T-helper 1 cell treated with Interleukin-12 subunit alpha and Interleukin-12 subunit beta and Interleukin-4 antibody, amounts not matched to agents 30 μg/mL and 1 μg/mL, for 36 hours (primary cell): Measurements from ENCODE around the gene DCAKD.
"Not testable (repeated sequence)": the region's sequence is repeated elsewhere in the genome, so short reads cannot be mapped to it uniquely, and the experiment has no call there.

Experiments
- H3K27ac Mint-ChIP-seq: one replicate; pipeline ENCODE4 v1.8.0; 2021; ENCODE audit warnings: mild to moderate bottlenecking, mixed read lengths
- H3K27me3 Mint-ChIP-seq: one replicate; pipeline ENCODE4 v1.8.0; 2021; ENCODE audit warnings: low read depth, mixed read lengths
- H3K36me3 Mint-ChIP-seq: one replicate; pipeline ENCODE4 v1.8.0; 2021; ENCODE audit warnings: low read depth, mixed read lengths
- H3K4me1 Mint-ChIP-seq: one replicate; pipeline ENCODE4 v1.8.0; 2021; ENCODE audit warnings: low read depth, mixed read lengths
- H3K4me3 Mint-ChIP-seq: one replicate; pipeline ENCODE4 v1.8.0; 2021; ENCODE audit warnings: mild to moderate bottlenecking, moderate library complexity, mixed read lengths
- H3K9me3 Mint-ChIP-seq: one replicate; pipeline ENCODE4 v1.8.0; 2021; ENCODE audit warnings: mixed read lengths

DCAKD gene

DNA sequence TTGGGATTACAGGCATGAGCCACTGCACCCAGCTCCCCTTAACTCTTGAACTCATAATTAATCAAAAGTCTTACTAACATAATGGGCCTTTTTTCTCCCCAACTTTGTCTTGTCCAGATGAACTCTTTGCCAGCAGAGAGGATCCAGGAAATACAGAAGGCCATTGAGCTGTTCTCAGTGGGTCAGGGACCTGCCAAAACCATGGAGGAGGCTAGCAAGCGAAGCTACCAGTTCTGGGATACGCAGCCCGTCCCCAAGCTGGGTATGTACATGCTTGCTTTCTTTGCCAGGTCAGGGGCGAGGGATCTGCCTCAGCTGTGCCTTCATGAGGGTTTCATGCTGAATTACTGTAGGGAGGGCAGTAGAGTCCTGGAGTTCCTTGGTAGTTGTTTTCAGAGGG is 35.0 kb upstream of the DCAKD start:
- Mint-ChIP-seq H3K4me3 (no peak overlapping the region), H3K36me3 (peaks cover 32% of the 10 kb centered on the region), H3K4me1 (peaks cover 3% of the 10 kb centered on the region), H3K27ac (no peak overlapping the region), H3K9me3 (no peaks in the 10 kb centered on the region), H3K27me3 (no peaks in the 10 kb centered on the region)

DNA sequence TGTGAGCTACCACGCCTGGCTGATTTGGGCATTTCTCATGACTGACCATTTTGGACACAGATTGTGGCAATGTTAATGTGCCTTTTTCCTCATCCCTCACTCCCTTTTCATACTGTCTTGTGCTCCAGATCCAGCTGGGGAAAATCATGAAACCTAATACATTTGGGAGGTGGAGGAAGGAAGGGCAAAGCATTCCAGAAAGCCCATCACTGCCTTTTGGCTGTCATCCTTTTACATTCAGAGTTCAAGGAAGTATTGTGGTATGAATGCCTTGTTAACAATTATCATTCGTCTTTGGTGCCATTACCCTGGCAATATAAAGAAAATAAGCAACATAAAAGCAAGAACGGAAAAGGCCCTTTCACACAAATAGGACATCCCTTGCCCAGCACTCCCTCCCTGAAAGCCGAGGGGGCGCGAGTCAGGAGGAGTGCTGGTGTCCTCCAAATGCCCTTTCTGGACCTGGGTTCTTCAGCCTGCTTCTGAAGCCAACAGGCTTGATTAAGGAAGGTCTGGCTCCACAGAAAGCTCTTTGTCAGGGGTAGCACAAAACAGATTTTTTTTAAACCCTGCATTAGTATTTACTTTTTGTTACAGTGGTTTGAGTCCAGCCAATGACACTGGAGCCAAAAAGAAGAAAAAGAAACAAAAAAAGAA is 29.7 kb upstream of the DCAKD start:
- no peaks in the 10 kb centered on the region for H3K27me3 Mint-ChIP-seq
- H3K36me3 Mint-ChIP-seq, result peaks cover 26% of the 10 kb centered on the region
- H3K9me3 Mint-ChIP-seq, result no peaks in the 10 kb centered on the region
- peaks cover 3% of the 10 kb centered on the region for H3K4me1 Mint-ChIP-seq
- H3K27ac Mint-ChIP-seq, result no peak overlapping the region
- H3K4me3 Mint-ChIP-seq, result no peak overlapping the region

DNA sequence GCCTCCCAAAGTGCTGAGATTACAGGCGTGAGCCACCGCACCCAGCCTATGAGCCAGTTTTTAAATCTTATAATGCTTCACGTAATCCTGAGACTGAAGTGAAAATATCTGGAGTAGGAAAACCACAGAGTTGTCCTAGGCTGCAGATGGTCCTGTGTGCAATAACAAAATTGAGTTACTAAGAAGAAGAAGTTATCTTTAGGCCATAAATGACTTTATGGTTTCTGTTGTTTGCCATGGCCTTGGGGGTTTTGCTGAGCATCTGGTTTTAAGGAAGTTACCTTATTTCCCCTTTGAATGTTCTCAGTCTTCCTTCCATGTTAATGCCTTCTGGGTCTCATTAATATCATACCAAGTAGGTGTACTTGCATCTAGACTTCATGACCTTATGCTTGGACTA is 26.2 kb upstream of the DCAKD start:
- no peak overlapping the region for H3K27ac Mint-ChIP-seq
- peaks cover 3% of the 10 kb centered on the region for H3K4me1 Mint-ChIP-seq
- H3K4me3 Mint-ChIP-seq, result no peak overlapping the region
- peaks cover 28% of the 10 kb centered on the region for H3K36me3 Mint-ChIP-seq
- H3K9me3 Mint-ChIP-seq, result no peaks in the 10 kb centered on the region
- no peaks in the 10 kb centered on the region for H3K27me3 Mint-ChIP-seq

DNA sequence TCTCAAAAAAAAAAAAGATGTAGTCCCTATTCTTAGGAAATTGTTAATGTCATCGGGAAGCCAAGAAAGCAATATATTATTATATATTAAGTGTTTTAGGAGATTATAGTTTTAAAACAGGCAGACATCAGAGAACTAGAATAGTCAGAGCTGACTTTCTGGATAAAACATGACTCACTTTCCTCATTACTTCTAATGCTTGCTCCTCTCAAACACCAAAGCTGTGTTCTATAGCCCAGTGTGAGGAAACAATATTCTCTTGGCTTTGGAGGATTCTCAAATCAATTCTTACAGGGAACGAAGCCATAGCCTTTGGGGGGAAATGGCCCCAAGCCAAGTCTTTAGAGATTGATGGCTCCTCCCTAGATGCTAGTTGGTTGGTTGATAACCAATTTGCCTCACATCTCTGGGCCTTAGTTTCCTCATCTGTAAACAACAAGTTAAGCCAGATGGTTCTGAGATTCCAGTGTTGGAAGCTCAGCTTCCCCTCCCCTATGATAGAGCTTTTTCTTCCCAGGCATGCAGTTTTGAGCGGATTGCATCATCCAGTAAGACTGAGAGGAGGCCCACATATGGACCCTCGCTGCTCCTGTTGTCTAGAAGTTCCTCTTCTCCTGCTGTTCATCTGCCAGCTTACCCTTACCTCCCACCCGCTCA is 22.1 kb upstream of the DCAKD start:
- Mint-ChIP-seq H3K4me3 (no peak overlapping the region), H3K27me3 (no peaks in the 10 kb centered on the region), H3K27ac (peak overlapping the region; percentile 15), H3K4me1 (peaks cover 3% of the 10 kb centered on the region), H3K36me3 (peaks cover 26% of the 10 kb centered on the region), H3K9me3 (no peaks in the 10 kb centered on the region)

DNA sequence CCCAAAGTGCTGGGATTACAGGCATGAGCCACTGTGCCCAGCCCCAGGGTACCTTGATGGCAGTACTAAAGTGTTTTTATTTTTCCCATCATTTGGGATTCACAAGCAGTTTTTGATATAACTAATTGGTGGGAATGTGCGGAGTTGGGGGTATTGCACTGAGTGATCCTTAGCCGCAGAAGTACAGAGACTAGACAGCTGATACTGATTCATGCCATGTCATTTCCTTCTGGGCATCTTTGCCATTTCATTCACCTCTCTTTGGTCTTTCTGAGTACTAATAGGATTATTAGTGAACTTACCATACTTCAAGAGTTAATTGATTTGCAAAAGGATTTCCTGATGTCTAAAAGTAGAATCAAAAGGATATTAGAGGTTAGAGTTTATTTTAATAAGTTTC is 19.4 kb upstream of the DCAKD start:
- Mint-ChIP-seq H3K27ac (no peak overlapping the region), H3K9me3 (no peaks in the 10 kb centered on the region)

DNA sequence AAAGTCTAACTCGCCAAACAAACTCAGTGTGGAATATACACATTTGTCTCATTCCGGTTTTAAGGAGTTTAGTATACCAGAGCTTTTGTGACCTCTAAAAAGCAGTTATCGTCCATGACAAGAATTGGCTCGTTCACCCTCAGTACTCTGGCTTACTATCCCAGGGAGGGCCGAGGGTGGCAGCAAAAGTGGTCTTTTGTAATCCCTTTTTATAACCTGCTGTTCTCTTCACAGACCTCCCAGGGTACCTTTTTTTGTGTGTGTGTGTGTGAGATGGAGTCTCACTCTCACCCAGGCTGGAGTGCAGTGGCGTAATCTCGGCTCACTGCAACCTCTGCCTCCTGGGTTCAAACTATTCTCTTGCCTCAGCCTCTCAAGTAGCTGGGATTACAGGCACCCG is 18.6 kb upstream of the DCAKD start:
- no peaks in the 10 kb centered on the region for H3K9me3 Mint-ChIP-seq
- no peak overlapping the region for H3K27ac Mint-ChIP-seq
- H3K36me3 Mint-ChIP-seq, result peaks cover 28% of the 10 kb centered on the region

More for the DNA sequence above, 19.4 kb upstream of the DCAKD start:
- Mint-ChIP-seq H3K4me1 (peaks cover 5% of the 10 kb centered on the region), H3K36me3 (peaks cover 26% of the 10 kb centered on the region), H3K27me3 (no peaks in the 10 kb centered on the region), H3K4me3 (no peak overlapping the region)

DNA sequence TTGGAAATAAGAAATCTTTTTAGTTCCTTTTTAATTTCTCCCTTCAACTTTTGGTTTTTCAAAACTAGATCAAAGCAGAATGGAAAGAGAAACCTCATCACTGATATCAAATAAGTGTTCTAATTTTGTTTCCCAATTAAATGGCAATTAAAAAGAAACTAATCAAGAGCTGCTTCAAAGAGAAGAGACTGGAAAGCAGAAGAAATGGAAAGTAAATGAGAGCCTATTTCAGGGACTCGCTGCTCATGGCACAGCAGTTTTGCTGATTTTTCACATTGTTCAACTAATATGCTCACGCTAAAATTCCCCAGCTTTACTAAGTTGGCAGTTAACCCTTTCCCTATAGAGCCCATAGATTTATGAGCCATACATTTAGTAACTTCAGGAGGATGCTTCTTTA is 16.2 kb upstream of the DCAKD start:
- Mint-ChIP-seq H3K4me3 (no peak overlapping the region), H3K27me3 (no peaks in the 10 kb centered on the region), H3K4me1 (peaks cover 17% of the 10 kb centered on the region), H3K36me3 (peaks cover 23% of the 10 kb centered on the region), H3K9me3 (no peaks in the 10 kb centered on the region), H3K27ac (no peak overlapping the region)

More for the DNA sequence above, 18.6 kb upstream of the DCAKD start:
- Mint-ChIP-seq H3K4me3 (no peak overlapping the region), H3K27me3 (no peaks in the 10 kb centered on the region), H3K4me1 (peaks cover 7% of the 10 kb centered on the region)

DNA sequence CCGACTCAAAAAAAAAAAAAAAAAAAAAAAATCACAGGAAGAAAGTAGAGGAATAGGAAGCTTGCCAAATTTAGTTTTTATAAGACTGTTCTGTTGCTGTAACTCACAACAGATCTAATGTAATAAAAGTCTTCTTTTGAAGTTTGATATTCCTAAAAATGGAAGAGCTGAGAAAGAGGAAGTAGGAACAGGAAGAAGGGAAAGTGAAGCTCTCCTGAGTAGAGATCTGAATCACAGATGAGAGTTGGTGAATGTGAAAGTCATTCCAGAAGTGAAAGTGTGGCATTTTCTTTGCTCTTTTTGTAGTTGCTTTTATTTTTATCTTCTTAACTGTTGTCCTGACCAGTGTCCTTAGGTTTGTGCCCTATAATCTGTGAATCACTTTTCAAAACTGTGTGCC is 11.8 kb upstream of the DCAKD start:
- no peaks in the 10 kb centered on the region for H3K9me3 Mint-ChIP-seq
- H3K4me3 Mint-ChIP-seq, result peak overlapping the region; percentile 21
- peaks cover 16% of the 10 kb centered on the region for H3K36me3 Mint-ChIP-seq
- H3K27me3 Mint-ChIP-seq, result no peaks in the 10 kb centered on the region
- no peak overlapping the region for H3K27ac Mint-ChIP-seq
- H3K4me1 Mint-ChIP-seq, result peaks cover 31% of the 10 kb centered on the region

DNA sequence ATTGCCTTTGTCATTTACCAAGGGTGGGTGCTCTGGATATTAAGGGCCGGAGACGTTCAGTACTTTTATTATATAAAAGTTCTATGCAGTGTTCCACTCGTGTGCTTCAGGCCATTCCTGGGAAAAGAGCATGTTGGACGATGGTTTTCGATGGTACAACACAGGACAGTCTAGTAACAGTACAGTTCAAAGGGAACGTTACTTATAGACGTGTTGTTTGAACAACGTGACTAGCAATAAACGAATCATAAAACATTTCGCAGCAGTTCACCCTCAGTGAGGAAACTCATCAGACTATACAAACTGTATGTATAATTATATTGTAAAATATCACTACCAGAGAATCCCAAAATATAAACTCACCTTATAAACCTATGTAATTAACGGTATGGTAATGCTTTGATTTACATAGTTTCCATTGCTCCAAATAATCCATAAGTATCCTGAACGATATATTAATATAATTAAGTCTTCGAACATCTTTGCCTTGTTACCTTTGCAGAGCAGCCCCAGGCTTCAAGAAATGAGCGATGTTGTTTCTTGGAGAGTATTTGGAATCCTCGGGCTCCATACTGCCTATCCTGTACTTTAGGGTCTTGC is 10.3 kb upstream of the DCAKD start:
- peak overlapping the region; percentile 99 for H3K4me3 Mint-ChIP-seq
- H3K27me3 Mint-ChIP-seq, result no peaks in the 10 kb centered on the region
- H3K27ac Mint-ChIP-seq, result peak overlapping the region; percentile 99
- peaks cover 26% of the 10 kb centered on the region for H3K4me1 Mint-ChIP-seq
- H3K9me3 Mint-ChIP-seq, result no peaks in the 10 kb centered on the region
- peaks cover 12% of the 10 kb centered on the region for H3K36me3 Mint-ChIP-seq

DNA sequence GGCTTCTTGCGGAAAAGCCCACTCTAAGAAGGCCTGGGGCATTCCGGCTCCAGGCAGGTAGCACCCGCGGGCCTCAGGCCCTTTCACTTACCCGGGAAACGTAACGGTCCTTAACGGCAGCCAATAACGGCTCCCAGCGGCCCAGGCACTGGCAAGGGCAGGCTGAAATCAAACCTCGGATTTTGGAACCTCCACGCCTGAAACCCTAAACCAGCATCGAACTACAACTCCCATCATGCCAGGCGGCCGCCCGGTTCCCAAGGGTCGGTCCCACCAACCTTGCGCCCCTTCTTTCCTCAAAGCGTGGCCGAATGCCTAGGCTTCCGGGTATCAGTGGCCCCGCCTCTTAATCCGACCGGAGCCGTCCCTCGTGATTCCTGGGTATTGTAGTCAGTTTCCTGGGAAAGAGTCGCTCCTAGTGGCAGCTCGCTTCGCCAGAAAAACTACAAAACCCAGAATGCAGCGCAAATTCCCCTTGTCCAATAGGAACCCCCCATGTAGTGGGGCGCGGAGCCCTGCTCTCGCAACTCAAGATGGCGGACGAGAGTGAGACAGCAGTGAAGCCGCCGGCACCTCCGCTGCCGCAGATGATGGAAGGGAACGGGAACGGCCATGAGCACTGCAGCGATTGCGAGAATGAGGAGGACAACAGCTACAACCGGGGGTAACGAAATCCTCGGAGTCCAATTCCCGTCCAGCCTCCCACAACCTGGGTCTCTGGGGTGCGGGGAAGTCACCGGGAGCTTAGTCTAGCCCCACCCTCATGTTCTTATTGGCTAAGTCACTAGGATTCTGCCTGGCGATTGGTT is 9.6 kb upstream of the DCAKD start, which contains the start of gene NMT1:
Gene NMT1 (plus strand): TSS at position 521 of the 809 bp plus-strand sequence. CDS start 13 bp downstream, at position 534.
- peak within 1 kb of the TSS; percentile 99 for H3K27ac Mint-ChIP-seq
- peaks cover 26% of the 10 kb centered on the region for H3K4me1 Mint-ChIP-seq
- H3K27me3 Mint-ChIP-seq, result no peaks in the 10 kb centered on the region
- H3K4me3 Mint-ChIP-seq, result peak within 1 kb of the TSS; percentile 99
- peaks cover 12% of the 10 kb centered on the region for H3K36me3 Mint-ChIP-seq
- H3K9me3 Mint-ChIP-seq, result no peaks in the 10 kb centered on the region

DNA sequence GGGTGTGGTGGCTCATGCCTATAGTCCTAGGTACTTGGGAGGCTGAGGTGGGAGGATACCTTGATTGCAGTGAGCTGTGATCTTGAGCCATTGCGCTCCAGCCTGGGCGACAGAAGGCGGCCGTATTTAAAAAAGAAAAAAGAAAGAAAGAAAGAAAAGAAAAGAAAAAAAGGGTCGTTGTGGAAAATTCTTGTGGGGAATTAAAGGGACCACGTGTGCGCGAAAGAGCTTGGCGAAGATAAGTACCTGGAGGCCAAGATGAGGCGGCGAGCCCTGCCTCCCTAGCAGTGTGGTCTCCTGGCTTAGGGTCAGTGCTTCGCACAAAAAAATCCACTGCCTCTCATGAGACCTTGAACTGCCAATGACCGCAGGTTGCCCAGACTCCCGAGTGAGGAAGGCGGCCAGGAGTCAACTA is 9.0 kb upstream of the DCAKD start:
- Mint-ChIP-seq H3K36me3 (peaks cover 13% of the 10 kb centered on the region), H3K27me3 (no peaks in the 10 kb centered on the region), H3K9me3 (no peaks in the 10 kb centered on the region), H3K27ac (peak overlapping the region; percentile 99), H3K4me3 (peak overlapping the region; percentile 99), H3K4me1 (peaks cover 29% of the 10 kb centered on the region)

DNA sequence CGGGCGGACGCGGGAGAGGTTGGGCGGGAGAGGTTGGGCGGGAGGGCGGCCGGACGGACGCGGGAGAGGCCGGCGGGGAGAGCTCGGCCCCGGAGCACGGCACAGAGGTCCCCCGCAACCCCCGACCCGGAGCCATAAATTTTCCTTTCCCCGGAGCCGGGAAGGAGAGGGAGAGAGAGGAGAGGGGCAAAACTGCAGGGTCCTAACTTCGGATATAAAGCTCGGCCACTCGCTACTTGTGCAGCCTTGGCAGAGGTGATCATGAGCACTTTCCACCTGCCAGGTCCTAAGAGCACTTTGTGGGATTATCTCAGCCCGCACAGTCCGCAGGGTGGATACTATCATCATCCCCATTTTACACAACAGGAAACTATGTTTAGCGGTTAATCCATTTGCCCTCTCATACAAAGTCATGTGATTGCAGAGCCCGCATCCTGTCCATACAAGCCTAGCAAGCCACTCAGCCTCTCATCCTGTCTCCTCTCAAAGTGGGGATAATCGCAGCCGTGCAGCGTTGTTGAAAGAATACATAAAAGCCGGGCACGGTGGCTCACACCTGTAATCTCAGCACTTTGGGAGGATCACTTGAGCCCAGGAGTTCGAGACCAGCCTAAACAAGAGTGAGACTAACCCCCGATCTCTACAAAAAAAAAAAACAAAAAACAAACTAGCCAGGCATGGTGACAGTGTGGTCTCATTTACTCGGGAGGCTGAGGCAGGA is 780 bp upstream of the DCAKD start:
- H3K27me3 Mint-ChIP-seq, result no peaks in the 10 kb centered on the region
- H3K9me3 Mint-ChIP-seq, result no peaks in the 10 kb centered on the region
- peak overlapping the region; percentile 91 for H3K27ac Mint-ChIP-seq
- H3K4me1 Mint-ChIP-seq, result peaks cover 24% of the 10 kb centered on the region
- H3K4me3 Mint-ChIP-seq, result peak overlapping the region; percentile 82
- peaks cover 11% of the 10 kb centered on the region for H3K36me3 Mint-ChIP-seq

DNA sequence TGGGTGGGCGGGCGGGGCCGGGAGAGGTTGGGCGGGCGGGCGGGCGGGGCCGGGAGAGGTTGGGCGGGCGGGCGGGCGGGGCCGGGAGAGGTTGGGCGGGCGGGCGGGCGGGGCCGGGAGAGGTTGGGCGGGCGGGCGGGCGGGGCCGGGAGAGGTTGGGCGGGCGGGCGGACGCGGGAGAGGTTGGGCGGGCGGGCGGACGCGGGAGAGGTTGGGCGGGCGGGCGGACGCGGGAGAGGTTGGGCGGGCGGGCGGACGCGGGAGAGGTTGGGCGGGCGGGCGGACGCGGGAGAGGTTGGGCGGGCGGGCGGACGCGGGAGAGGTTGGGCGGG is 254 bp upstream of the DCAKD start:
- H3K27ac Mint-ChIP-seq, H3K9me3 Mint-ChIP-seq, H3K27me3 Mint-ChIP-seq: not testable (repeated sequence)
- peaks cover 24% of the 10 kb centered on the region for H3K4me1 Mint-ChIP-seq
- H3K36me3 Mint-ChIP-seq, result peaks cover 12% of the 10 kb centered on the region
- peak overlapping the region; percentile 82 for H3K4me3 Mint-ChIP-seq

DNA sequence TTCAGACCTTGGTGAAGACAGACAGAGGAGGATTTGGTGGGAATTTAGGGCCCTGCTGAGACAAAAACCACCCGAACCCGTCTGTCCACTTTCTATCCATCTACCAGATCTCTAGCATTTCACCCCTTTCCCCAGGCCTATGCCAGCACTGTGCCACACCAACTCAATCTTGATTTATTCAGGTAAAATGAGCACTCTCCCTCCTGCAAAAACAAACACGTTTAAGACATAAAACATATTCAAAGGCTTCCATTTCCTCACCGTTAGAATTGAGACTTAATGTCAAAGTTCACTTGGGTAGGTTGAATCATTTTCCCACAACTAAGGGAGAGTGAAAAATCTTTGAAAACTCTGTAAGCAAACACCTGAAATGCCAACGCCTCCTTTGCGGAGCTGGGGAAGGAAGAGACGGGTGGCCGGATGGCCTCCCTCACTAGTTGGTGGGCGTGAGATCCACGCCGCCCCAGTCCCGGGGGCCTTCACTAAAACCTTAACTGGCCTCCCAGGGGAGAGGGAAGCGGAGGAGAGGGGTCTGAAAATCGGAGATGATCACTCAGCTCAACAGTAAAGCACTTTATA is 862 bp downstream of the DCAKD start:
- Mint-ChIP-seq H3K27ac (peak overlapping the region; percentile 88), H3K9me3 (no peaks in the 10 kb centered on the region), H3K4me3 (peak overlapping the region; percentile 90), H3K27me3 (no peaks in the 10 kb centered on the region), H3K36me3 (peaks cover 15% of the 10 kb centered on the region), H3K4me1 (peaks cover 27% of the 10 kb centered on the region)
